Bronchial smooth muscle cell (primary cell): Measurements from ENCODE around the gene PIP4K2B. TPM values are rescaled to one million over a fixed set of nuclear protein-coding genes. Genes with fewer than 3 reads are reported as not detected.

Experiments
- total RNA-seq: library from RNA; depleted of rRNA; stranded (reverse); fragments of >200 nt; gene quantifications from 2 replicates; pipeline ENCODE4 v1.2.1, GENCODE V29; 2014

PIP4K2B gene
- total RNA-seq: 30.1 and 51.9 TPM in 2 replicates

DNA sequence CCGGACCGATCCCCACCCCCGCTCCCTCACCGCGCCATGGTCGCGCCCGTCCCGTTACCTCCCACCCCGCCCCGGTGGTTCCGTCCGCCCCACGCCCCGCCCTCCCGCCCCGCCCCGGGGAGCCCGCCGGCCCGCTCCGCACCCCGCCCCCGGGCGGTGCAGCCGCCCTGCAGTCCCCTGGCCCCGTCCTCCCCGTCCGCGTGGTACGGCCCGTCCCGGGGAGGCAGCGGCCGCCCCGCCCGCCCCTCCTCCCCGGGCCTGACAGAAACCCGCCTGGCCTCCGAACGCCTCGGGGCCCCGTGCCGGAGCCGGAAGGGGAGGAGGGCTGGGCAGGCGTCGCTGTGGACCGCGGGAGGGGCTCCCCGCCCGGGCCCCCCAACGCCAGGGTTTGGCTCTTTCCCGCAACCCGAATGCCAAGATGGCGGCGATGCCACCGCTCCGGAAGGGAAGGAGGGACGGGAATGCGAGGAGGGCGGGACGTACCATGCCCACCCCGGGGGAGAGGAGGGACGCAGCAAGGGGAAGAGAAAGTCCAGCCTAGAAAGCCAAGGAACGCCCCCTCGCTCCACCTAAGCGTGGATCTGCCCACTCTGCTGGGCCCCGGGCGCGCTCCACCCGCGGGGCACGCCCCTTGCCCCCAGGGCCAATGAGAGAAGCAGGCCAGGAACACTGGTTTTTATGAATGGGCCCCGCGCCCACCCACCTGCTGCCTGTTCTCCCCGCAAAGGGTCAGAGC lies at the start of gene PIP4K2B:
Gene PIP4K2B, minus strand, starts transcription at position 56 of the 736 bp plus-strand sequence. CDS start 132 bp downstream, outside the sequence.

DNA sequence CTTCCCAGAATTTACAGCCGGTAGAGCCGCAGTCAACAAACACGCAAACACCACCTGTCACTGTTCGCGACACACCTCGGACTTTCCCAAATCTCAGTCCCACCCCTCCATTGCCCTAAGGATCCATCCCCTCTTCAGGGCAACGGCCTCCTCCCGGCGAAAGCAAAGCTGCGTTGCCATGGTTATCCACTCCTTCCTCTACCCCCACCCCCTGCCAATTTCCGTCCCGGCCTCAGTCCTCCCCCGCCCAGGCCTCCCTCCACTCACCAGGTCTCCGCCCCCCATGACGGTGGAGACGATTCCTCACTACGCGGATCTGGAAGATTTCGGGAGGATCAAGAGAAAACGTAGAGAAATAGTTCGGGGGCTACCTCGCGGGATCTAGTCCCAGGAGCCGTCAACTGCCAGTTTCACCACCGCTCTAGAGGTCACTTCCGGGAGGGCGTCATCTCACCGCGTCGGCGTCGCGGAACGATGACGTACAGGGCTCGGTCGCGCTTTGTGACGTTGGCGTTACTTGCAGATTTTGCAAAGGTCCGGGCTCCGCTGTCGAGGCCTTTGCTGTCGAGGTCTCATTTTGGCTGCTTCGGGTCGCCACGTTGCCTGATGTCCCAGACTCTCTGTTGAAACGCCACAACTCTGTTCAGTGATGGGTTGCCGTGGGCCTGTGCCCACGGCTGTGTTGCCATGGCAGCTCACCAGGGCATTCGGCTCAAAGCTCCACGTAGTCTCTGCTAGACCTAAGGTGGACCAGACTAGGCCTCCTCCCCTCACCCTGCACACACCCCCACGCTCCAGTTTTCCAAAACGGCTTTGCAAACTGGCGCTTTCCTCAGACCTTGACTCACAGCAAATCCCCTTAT lies 25.8 kb upstream of the PIP4K2B start, which contains the start of gene CWC25:
Gene CWC25, minus strand, starts transcription at position 423 of the 863 bp plus-strand sequence. Its CDS starts 138 bp downstream, at position 285.

DNA sequence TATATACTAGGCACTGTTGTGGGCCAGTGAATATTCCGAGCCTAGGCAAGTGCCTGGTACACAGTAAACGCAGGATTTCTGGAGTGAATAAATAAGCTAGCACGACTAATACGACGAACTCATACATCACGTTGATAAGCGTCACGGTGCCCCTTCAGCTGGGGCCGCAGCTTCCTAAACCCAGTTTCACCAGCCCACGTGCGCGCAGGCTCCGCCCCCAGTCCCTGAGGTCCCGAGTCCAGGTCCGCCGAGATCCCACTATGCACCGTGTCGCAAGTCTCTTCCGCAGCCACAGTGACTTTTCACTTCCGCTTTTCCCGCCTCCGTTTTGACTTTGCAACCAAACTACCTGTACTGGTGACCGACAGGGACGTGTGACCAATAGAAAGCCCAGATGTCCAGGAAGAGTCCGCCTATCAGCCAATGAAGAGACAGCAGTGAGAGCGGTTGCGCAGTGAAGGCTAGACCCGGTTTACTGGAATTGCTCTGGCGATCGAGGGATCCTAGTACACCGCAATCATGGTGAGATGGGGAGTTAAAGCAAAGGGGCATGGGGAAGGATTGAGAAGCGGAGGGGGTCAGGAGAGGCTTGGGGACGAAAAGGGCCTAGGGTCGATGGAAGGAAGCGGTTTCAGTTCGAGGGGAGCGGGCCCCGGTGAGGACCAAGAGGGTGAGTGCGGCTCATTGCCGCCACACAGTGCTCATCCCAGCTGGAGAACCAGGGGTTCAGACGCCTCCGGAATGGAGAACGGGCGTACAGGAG lies 46.9 kb downstream of the PIP4K2B start, which contains the start of gene PSMB3:
Gene PSMB3, plus strand, starts transcription at position 434 of the 763 bp plus-strand sequence. Its CDS starts 86 bp downstream, at position 520.

DNA sequence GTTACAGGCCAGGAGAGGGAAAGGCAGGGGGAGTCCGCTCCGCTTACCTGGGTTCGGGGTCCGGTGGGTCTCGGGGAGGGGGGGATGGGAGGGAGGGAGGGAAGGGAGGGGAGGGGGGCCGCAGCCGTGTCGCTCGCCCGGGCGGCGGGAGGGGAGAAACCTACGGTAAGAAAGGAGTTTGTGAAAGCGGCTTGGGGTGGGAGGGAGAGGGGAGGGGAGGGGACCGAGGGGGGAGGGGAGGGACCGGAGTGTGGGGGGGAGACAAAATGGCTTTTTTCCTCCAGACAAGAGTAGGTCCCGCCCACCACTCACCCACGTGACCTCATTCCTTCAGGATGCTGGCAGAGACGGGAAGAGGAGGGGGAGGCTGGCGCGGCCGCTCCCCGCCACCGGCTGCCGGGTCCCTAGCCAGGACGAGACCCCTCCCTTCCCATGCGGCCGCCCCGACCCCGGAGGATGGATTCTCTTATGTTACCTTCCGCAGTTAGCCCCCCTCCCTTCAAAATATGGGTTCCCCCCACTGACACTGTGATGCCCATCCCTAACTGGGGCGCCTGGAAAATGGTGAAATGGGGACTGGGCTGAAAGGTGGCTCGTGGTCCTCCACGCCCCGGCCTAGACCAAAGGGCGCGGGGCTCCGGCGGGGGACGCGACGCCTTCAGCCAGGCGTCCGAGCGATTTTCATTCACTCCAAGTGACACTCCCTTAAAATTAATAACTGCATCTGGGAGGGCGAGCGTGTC lies 51.0 kb downstream of the PIP4K2B start, which contains the start of gene PCGF2:
Gene PCGF2, minus strand, starts transcription at position 188 of the 743 bp plus-strand sequence. CDS start 7,934 bp downstream, outside the sequence.

DNA sequence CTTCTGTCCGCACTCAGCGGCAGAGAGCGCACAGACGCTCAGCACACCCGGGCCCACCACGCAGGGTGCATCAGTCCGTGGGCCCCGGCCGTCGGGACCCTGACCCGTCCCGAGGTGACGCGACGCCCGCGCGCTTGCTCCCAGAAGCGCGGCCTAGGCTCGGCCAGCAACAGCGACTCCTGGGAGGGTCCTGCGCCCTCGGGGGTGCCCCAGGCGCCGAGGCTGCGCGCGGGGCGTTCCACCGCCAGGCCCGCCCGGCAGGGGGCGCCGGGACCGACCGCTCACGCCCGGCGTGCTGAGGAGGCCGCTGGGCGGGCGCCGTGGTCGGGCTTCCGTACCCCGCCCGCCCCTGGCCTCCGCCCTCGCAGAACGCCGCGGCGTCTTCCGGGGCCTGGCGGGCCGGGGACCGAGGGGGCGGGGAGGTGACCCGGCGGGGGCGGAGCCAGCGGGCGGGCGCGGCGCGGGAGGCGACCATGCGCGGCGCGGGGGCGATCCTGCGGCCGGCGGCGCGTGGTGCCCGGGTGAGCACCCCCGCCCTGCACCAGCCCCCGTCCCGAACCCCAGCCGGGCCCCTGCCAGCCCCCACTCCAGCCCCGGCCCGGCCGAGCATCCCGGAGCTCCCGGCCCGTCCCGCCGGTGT lies 69.3 kb downstream of the PIP4K2B start, which contains the start of gene CISD3:
Gene CISD3, plus strand, starts transcription at position 456 of the 640 bp plus-strand sequence. Its CDS starts 18 bp downstream, at position 474.

Other genes with a start within 250 kb of the PIP4K2B start
- gene SRCIN1, start 193.6 kb downstream of the PIP4K2B start, total RNA-seq: not detected in 2 replicates
- 0.09 and 0.47 TPM in 2 replicates for gene EPOP, start 124.6 kb downstream of the PIP4K2B start, total RNA-seq
- gene MLLT6, start 94.3 kb downstream of the PIP4K2B start, total RNA-seq: 16.1 and 29.9 TPM in 2 replicates
- gene CISD3, start 69.2 kb downstream of the PIP4K2B start, total RNA-seq: 2.3 and 3.8 TPM in 2 replicates
- 3.9 and 5.3 TPM in 2 replicates for gene PCGF2, start 51.2 kb downstream of the PIP4K2B start, total RNA-seq
- gene PSMB3, start 46.8 kb downstream of the PIP4K2B start, total RNA-seq: 350 and 433 TPM in 2 replicates
- 8.4 and 8.7 TPM in 2 replicates for gene CWC25, start 25.8 kb upstream of the PIP4K2B start, total RNA-seq
- 2,128 and 3,392 TPM in 2 replicates for gene RPL23, start 54.2 kb upstream of the PIP4K2B start, total RNA-seq
- 67.7 and 73.3 TPM in 2 replicates for gene LASP1, start 70.5 kb upstream of the PIP4K2B start, total RNA-seq
- not detected in 2 replicates for gene FBXO47, start 167.8 kb upstream of the PIP4K2B start, total RNA-seq